Hepatocyte (in vitro differentiated cells): Measurements from ENCODE around the gene GRIA1.

Experiments
- CTCF ChIP-seq: fragments of 200-600 bp; sonication (generic); IDR thresholded peaks from 2 replicates; pipeline ENCODE4 v1.5.1; 2016; ENCODE audit warnings: antibody characterized with exemption, mild to moderate bottlenecking; ENCODE audit not compliant: poor library complexity
- EZH2 ChIP-seq: fragments of 200-600 bp; sonication (generic); IDR thresholded peaks from 2 replicates; pipeline ENCODE4 v1.6.1; 2016; ENCODE audit warnings: antibody characterized with exemption, mild to moderate bottlenecking, borderline replicate concordance
- EZH2phosphoT487 ChIP-seq: fragments of 200-600 bp; sonication (generic); IDR thresholded peaks from one replicate; pipeline ENCODE4 v1.6.1; 2018; ENCODE audit warnings: antibody characterized with exemption, mild to moderate bottlenecking, low read depth, moderate library complexity; ENCODE audit not compliant: unreplicated experiment, severe bottlenecking

- TF ChIP-seq CTCF (no peak), EZH2phosphoT487 (no peak), EZH2 (no peak)
Observed at GRCh38 chr5:153515301-153515700, 24.8 kb downstream of the GRIA1 start.
